Stimulated activated CD4-positive, alpha-beta T cell treated with anti-CD3 and anti-CD28 coated beads, Interleukin-12 subunit alpha, Interleukin-12 subunit beta, amount 100 ng/mL, for 24 hours (primary cell): ENCODE measurements around the gene MYH11.
A peak's percentile ranks its signal among the peaks of the same experiment; 100 is the strongest.
"Not testable (repeated sequence)": the region's sequence is repeated elsewhere in the genome, so short reads cannot be mapped to it uniquely, and the experiment has no call there.

Experiments used
- DNase-seq, 2 experiments: peaks; one replicate each; pipeline ENCODE4 v3.0.0-alpha.2; 2020; ENCODE audit warnings: low read depth in 2 of 2

MYH11 gene

GRCh38 chr16:15714393-15715172, 142.2 kb downstream of the MYH11 start:
- no peak for DNase-seq

GRCh38 chr16:15708997-15709396, 147.8 kb downstream of the MYH11 start:
- no peak for DNase-seq

GRCh38 chr16:15708096-15708495, 148.7 kb downstream of the MYH11 start:
- no peak for DNase-seq

- DNase-seq, result no peak
Measured at GRCh38 chr16:15707332-15707731, 149.5 kb downstream of the MYH11 start.

GRCh38 chr16:15705064-15705565, 151.7 kb downstream of the MYH11 start:
- no peak for DNase-seq

GRCh38 chr16:15704545-15704987, 152.3 kb downstream of the MYH11 start:
- DNase-seq, result peak; percentile 43 to 74

- no peak for DNase-seq
Measured at GRCh38 chr16:15703029-15703736, 153.6 kb downstream of the MYH11 start.

GRCh38 chr16:15701975-15702970, 154.6 kb downstream of the MYH11 start:
- DNase-seq, result no peak

- DNase-seq, result no peak
Measured at GRCh38 chr16:15701367-15701766, 155.5 kb downstream of the MYH11 start.

- DNase-seq, result no peak
Measured at GRCh38 chr16:15699819-15700218, 157.0 kb downstream of the MYH11 start.

- no peak for DNase-seq
Measured at GRCh38 chr16:15694499-15694898, 162.3 kb downstream of the MYH11 start.

- DNase-seq, result not testable (repeated sequence)
Measured at GRCh38 chr16:15692508-15692907, 164.3 kb downstream of the MYH11 start.

- no peak for DNase-seq
Measured at GRCh38 chr16:15691046-15691445, 165.8 kb downstream of the MYH11 start.

GRCh38 chr16:15690296-15690695, 166.5 kb downstream of the MYH11 start:
- no peak for DNase-seq

GRCh38 chr16:15689290-15689689, 167.5 kb downstream of the MYH11 start:
- no peak for DNase-seq

GRCh38 chr16:15686287-15686686, 170.5 kb downstream of the MYH11 start:
- no peak for DNase-seq

GRCh38 chr16:15682105-15682570, 174.7 kb downstream of the MYH11 start:
- DNase-seq, result peak in 1 of 2 experiments; percentile 22

GRCh38 chr16:15677447-15677846, 179.4 kb downstream of the MYH11 start:
- no peak for DNase-seq

- DNase-seq, result no peak
Measured at GRCh38 chr16:15676506-15676905, 180.3 kb downstream of the MYH11 start.

GRCh38 chr16:15674571-15674970, 182.3 kb downstream of the MYH11 start:
- no peak for DNase-seq

GRCh38 chr16:15672514-15673167, 184.2 kb downstream of the MYH11 start:
- DNase-seq, result peak; percentile 32 to 35
